Fibroblast of skin of back (primary cell): Measurements from ENCODE around the gene CCR1. TPM values are rescaled to one million over a fixed set of nuclear protein-coding genes. Genes with fewer than 3 reads are reported as not detected.
A peak's percentile ranks its signal among the peaks of the same experiment; 100 is the strongest.

Experiments
- DNase-seq: peaks from one replicate; pipeline ENCODE4 v3.0.0-alpha.2; 2013
- polyA plus RNA-seq, 2 experiments: library from polyadenylated mRNA; unstranded; fragments of 120-200 nt; gene quantifications; one replicate each; pipeline ENCODE4 v1.2.1, GENCODE V29; 2013; ENCODE audit not compliant: insufficient read length in 2 of 2

The CCR1 gene
- polyA plus RNA-seq (2013, experiment 1 of 2; ENCODE audit: insufficient read length): not detected
- not detected for polyA plus RNA-seq (2013, experiment 2 of 2; ENCODE audit: insufficient read length)

DNA sequence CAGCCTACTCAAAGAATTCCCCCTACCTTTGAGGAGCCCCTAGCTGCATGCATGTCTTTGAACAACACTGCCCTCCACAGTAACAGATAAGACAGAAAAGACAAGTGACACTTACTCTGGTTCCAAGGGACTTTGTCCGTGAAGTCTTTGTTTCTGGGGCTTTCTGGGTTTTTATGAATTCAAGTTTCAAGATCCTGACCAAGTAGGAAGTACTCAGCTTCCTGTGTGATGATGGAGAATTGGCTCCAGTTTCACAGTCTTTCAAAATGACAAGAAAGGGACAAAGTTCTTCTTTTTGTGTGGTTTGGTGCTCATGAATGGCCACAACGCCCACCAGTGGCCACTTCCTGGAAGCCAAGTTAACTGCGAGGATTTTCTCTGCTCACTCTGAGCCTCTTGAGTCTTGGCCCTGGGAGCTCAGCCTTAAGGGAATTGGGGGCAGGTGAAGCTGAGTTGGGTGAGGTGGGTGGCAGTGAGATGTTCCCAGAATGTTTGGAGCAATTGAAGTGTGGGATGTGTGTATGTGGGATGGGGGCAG lies at the start of gene CCR1:
TSS of gene CCR1 (minus strand) at position 147 of the 538 bp plus-strand sequence. CDS start 4,000 bp downstream, outside the sequence.
- peak; percentile 15 for DNase-seq

DNA sequence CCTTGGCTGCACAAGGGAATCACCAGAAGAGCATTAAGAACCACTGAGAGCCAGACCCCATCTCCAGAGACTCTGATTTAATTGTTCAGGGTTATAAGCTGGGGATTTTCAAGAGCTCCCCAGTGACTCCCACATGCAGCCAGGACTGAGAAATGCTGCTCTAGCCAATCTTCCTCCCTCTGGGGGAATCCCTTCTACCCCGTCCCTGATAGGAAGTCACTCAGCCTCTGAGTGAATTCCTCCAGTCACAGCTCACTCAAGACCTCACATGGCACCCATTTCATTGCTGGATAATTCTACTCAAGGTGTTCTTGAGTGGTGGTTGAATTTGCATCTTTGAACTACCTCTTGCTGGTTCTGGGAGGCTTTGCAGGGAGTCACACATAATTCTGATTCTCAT lies 44.9 kb upstream of the CCR1 start:
- no peak for DNase-seq

DNA sequence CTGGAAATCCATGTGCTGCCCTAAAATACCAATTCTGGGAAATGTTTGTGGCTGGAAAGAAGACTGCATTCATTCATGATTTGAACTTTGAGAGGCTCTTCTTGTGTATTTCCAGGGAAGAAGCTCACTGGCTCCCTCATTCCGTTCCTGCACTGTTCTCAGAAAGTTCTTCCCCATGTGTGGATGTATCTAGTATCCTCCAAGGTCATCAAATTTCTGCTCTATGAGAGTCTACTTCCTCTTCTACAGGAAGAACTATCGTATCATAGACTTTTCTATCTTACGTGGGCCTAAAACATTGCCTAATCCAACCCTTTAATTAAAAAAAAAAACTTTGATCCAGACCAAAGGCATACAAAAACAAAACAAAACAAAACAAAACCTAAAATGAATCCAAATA lies 37.0 kb upstream of the CCR1 start:
- DNase-seq: no peak

DNA sequence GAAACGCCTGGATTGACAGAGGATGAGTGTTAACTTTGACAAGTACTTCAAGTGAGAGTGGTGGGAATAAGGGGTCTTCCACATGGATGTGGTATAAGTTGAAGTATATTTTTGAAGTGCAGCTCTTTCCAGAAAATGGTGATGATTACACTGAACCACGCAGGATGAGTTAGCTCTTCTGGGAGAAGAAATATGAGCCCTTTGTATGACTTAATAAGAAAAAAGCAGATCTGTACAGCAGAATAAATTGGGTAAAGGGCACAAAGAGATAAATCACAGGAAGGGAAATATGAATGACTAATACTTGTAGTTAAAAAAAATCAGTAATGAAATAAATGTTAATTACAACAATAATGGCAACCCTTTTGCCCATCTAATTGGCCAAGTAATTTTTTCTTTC lies 35.4 kb upstream of the CCR1 start:
- no peak for DNase-seq

DNA sequence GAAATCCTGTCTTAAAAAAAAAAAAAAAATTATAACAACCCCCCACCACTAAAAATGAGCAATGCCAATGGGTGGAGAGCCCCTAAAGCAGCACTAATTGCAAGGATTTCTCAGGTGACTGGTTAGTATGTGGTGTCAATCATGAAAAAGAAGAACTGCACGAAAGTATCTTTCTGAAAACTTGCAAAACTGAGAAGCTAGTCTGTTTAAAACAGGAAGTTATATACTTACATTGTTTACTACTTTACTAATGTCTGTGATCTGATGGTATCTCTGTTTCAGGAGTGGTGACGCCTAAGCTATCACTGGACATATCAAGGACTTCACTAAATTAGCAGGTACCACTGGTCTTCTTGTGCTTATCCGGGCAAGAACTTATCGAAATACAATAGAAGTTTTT lies 34.0 kb upstream of the CCR1 start, which contains the start of gene CCR3:
TSS of gene CCR3 (plus strand) at position 341 of the 400 bp plus-strand sequence. CDS start 22,699 bp downstream, outside the sequence.
- DNase-seq: no peak

DNA sequence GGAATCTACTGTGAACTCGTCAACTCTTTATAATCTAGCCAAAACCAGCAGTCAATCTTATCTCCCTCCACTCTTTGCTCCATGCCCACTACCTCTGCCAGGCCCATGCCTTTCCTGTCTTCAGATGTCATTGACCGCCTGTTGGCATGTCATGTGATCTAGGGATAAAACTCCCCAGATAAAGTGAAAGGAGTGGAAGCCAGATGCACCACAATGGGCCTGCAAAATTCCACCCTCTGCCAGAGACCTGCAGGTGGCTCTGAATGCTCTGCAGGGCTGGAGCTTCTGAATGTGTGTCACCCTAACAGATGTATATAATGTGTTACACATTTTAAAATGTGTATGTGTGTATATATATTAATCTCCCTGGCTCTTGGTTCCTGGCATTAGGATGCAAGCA lies 31.8 kb upstream of the CCR1 start:
- no peak for DNase-seq

DNA sequence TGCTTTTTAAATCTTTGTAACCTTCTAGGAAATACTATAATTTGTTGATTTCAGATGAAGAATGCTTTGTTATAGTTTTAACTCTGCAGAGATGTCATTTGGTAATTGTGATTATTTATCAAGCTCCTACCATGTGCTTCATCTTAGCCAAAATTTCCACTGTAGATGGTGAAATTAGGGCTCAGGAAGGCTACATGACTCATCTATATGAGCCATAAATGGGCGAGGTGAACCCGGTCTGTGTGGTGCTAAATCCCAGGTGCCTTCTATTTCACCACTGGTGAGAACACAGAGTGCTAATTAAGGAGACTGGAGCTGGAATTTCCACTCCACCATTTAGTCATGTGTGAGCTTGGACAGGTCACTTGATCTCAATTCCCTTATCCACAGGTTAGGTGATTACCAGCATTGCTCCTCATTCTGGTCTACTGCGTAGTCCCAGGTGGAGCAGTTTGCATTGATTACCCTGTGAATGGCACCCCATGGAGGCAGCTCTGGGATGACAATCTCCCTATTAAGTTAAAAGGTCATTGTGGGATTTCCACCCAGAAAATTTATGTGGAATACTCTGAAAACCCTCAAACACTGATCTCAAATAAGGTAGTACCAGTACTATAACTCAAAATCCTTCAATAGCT lies 31.3 kb upstream of the CCR1 start:
- no peak for DNase-seq

DNA sequence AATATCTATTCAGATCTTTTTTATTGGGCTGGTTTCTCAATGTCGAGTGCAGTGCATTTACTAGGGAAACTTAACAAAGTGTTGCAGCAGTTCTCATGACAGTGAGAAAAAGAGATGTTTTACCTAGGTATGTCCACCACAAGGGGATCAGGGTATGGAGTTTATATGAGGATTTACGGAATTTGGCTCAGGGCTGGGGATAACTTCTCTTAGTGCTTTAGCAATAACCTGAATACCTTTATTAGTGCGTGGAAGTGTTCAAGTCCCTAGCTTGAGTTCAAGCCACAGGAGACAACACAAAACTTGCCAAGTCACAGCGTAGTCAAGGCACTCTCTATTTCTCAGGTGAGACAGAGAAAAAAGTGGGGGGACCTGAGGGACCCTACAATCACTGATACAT lies 30.3 kb upstream of the CCR1 start:
- no peak for DNase-seq

DNA sequence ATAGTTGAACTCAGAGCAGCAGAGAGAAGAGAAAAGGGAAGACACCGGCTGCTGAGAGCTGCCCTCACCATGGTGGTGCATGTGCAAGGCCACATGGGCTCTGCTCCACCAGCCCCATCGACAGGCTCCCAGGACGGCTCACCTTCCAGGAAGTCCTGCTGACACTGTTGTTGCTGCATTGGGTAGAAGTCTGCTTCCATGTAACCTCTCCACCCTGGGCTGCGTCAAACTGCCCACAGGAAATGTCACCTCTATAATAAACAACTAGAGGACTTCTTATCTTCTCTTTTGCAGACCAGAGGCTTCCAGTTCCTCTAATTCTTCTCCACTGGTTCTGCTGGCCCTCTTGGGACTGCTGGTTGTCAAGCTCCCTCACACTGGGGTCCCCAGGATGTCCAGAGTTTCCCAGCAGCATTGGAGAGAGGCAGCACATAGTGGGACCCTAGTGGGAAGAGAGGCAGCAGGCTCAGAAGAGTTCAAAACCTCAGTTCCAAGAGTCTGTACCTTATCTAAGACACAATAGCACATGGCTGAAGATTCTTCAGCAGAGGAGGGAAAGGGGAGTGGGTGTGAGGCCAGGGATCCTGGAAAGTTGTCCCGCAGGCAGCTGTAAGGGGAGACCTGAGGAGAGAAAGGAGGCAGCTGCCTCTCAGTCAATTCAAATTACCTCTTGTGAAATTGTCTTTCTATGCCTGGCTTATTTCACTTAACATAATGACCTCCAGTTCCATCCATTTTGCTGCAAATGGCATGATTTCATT lies 28.4 kb upstream of the CCR1 start:
- no peak for DNase-seq

DNA sequence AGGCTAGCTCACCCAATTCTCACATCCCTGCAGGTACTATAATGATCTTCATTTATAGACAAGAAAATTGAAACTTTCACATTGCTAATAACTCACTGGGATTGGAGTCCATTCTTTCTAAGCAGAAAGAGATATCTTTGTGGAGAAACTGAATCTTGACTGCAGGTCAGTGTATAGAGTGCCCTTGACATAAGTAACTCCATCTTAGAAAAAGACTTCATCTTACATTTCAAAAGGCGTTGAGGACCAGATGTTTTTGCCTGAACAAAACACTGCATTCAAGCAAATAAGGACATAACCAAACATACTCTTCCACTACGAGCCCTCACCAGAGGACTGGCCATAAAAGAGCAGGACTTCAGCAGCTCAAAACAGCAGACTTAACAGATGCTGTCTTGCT lies 27.3 kb upstream of the CCR1 start:
- no peak for DNase-seq

DNA sequence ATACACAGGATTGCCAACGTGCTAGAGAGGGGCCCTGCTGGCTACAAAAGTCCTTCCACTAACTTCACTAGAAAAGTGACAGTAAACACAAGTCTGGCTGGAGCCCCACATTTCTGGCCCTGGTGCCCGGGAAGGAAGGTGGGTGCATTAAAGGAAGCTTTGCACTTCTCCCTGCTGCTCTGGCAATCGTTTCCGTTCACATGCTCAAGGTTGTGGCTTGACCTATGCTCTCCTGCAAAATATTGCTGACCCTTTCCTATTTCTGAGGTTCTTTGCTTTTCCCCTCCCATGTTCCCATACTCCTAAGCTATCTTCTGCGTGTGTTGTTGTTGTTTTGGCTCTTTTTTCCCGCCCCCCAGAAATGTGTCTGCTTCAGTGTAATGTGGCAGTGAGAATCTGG lies 25.1 kb upstream of the CCR1 start:
- DNase-seq: no peak

DNA sequence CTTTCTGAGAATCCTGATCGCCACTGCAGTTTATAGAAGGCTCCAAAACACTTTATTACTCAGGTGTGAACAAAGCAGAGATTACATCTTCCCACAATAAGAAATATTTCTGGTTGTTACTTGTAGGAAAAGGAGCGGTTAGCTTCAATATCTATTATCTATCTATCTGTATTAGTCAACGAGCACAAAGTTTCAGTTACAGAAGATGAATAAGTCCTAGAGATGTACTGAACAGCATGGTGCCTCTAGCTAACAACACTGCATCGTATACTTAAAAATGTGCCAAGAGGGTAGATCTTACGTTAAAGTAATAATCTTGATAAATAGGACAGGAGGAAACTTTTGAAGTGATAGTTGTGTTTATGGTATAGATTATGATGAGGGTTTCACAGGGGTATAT lies 23.2 kb upstream of the CCR1 start:
- no peak for DNase-seq

DNA sequence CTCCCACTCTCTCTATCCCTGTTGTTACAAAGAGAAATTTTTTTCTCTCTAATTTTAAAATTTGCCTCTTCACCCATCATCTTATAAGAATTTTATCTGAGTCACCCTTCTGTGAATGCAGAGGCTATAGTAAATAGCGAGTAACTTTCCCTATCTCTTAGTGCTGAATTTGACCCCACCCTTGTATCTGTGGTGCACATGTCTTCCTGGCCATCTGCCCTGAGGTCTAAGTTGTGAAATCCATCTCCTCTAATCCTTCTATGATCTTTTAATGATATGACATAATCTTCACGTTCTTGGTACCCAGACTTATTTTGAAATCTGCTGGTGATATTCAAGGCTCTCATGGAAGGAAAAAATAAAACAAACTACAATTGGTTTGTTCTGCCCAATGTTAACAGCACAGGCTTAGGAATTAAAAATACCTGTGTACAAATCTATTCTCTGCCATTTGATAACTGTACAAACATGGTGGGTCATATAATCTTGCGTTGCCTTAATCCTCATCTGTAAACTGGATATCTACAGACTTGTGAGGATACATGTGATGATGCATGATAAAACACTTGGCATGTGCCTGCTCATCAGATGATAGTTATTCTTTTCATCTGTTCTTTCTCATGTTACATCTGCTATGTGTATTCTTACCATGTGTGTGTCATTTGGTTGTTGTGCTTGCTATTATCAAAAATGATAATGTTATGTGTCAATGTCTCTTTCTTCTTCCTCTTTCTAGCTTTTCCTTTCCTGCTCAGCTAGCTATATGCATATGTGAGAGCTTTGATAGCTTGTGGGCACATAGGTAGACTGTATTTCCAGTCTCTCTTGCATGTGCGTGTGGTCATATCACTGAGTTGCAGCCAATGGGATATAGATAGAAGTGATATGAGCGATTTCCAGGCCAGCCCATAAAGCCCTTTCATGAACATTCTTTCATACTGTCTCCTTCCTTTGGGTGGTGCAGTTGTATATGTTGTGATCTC lies 20.4 kb upstream of the CCR1 start:
- peak; percentile 51 for DNase-seq

DNA sequence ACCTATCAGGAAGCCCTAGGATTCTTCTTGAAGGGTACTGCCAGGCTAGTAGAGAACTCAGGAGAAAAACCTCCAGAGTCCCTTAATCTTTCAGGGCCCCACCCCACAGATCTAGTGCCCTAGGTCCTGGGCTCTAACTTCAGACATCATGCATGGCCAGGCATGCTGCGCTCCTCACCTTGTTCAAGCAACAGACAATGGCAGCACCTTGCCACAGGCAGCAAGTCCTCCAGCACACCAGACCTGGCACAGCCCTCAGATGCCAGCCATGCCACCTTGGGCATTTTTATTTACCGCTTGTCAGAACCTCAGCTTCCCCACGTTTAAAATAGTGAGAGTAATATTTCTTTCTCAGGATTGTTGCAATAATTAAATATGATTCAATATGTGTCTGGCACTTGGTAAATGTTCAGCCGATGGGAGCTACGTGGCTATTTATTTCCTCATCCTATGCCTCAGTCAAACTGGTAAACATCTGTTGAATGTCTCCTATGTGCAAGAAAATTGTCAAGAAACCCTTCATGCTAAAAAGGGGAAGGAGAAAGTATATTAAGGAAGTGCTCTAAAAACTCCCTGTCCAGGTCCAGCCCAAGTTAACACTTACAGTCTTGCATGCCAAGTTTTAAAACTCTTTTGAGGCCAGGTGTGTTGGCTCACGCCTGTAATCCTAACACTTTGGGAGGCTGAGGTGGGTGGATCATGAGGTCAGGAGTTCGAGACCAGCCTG lies 14.5 kb upstream of the CCR1 start:
- no peak for DNase-seq

DNA sequence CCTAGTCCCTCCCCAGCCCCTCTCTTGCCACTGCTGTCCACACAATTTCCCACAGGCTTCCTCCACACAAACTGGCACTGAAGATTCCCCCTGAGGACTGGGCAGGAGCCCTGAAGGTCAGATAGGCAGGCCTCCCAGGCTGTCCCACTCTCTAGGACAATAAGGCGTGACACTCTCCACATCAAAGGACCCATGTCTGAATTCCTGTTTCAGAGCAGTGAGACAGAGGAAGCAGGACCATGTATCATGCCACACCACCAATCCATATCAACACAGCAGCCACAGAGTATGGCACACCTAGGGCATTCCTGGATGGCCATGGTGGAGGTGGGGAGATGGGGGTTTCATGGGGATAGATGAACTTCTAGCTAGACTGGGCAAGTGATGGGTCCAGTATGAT lies 13.8 kb upstream of the CCR1 start:
- DNase-seq: no peak

DNA sequence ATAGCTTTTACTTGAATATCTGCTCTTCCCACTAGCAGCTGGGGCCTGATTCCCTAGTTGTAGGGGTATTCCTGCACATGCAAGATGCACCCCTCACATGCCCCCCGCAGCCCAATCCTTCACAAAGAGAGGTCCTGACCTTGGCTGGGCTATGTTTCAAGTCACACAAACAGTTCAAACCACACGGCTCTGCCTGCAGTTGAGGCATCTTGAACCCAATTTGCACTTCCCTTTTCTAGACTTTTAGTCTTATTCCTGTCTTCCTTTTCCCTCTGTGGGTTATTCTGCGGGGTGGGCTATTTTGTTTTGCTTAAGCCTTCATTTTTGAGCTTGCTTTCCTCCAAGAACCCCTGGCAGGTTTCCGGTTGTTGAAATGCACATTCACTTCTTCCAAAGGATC lies 13.3 kb upstream of the CCR1 start:
- no peak for DNase-seq

DNA sequence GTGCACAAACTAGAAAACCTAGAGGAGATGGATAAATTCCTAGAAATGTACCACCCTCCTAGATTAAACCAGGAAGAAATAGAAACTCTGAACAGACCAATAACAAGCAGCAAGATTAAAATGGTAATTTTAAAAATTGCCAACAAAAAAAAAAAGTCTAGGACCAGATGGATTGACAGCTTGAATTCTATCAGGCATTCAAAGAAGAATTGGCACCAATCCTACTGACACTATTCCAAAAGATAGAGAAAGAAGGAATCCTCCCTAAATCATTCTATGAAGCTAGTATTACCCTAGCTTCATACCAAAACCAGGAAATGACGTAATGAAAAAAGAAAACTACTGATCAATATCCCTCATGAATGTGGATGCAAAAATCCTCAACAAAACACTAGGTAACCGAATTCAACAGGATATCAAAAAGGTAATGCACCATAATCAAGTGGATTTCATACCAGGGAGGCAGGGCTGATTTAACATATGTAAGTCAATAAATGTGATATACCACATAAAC lies 10.1 kb upstream of the CCR1 start:
- no peak for DNase-seq

DNA sequence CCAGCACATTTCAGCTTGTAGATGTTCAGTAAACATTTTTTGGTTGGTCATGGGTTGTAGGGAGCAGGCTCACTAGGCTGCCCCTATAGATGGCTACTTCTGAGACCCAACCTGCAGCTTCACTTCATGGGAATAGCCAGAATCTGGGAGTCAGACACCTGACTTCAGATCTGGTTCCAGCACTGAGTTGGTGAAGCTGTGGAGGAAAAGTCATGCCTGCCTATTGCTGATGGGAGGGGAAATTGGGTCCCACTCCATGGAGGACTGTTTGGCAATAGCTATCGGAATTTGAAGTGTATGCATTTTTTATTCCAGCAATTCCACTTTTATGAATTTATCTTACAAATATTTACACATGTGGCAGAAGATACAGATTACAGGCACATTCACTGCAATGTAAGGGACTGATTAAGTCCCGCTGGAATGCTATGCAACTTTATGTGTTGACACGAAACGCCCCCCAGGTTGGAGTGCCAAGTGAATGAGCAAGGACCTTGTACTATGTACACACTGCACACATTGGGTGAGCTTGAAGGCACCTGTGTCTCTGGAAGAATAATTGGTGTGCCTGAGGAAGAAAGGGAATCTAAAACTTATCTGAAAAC lies 7.8 kb upstream of the CCR1 start:
- peak; percentile 54 for DNase-seq

DNA sequence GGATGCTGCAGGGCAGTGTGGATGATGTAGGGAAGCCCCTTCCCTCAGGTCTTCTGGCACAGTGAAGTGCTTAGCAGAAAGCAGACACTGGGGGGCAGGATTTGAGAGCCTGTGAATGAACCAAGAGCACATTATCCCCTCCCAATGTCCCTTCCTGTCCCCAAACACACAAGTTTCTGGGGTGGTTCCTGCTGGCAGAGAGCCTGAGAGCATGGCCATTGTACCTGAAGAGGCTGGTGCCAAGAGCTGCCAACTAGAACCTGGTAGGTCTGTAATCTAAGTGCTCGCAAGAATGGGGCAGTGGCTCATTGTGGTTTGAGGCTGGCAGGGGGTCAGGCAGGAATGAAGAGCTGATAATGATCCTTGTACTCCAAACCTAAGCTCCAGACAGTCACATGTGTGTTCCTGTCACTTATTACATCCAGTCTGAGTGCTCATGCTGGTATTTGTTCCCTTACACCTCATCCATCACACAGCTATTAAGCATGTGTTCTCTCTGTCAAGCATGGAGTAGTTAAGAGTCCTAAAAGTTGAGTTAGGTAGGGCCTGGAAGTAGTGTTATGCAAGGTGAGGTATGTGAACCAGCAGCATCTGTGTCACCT lies 6.7 kb upstream of the CCR1 start:
- no peak for DNase-seq

DNA sequence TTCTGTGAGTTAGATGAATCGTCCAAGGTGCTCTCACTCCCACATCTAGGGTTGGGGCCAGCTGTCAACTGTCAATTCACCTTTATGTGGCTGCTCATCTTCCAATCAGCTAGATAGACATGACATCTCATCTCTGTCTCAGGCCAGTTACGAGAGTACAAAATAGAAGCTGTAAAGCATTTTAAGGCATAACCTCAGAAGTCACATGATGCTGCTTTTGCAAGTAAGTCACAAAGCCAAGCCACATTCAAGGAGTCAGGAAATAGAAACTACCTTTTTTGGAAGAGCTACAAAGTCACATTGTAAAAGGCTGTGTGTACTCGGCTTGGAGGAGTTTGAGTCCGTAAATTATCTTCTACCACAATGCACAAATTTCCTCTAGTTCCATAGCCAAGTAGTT lies 5.1 kb upstream of the CCR1 start:
- no peak for DNase-seq

DNA sequence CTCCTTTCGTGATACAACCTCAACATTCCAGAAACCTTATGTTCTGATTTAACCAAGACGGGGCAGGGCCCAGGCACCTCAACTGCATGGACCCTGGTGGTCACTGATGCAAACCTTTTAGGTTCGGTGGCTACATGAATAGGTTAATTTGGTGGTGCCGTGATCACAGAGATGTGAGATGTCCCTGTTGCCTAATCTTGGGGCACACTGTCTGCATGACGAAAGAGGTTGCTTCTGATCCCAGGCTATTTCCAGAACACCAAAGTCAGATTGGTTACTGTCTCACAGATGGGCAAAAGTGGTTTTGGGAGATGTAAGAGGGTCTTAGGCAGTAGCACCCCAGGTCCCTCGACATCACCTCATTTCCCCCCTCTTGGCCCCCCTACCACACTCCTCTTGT lies 4.0 kb upstream of the CCR1 start:
- DNase-seq: no peak
